SK-N-SH treated with all-trans-retinoic acid at 6 μM for 48 hours (cell line): ENCODE data around the gene TCERG1L.

Experiments used
- BACH2 ChIP-seq: fragments of 250-450 bp; sonication (Bioruptor Pico); IDR thresholded peaks from 2 replicates; pipeline ENCODE4 v1.9.0; 2021; ENCODE audit warnings: mild to moderate bottlenecking, borderline replicate concordance
- OSR1 ChIP-seq: fragments of 250-450 bp; sonication (Bioruptor Pico); IDR thresholded peaks from 2 replicates; pipeline ENCODE4 v1.8.0; 2022; ENCODE audit warnings: moderate library complexity, mild to moderate bottlenecking, inconsistent platforms
- PATZ1 ChIP-seq: fragments of 250-450 bp; sonication (Bioruptor Pico); IDR thresholded peaks from 2 replicates; pipeline ENCODE4 v1.8.0; 2020; ENCODE audit warnings: mild to moderate bottlenecking, moderate library complexity, borderline replicate concordance
- RARB ChIP-seq: fragments of 250-450 bp; sonication (Bioruptor Pico); IDR thresholded peaks from 2 replicates; pipeline ENCODE4 v1.8.0; 2021; ENCODE audit warnings: mild to moderate bottlenecking, moderate library complexity
- SNAI2 ChIP-seq: fragments of 250-450 bp; sonication (Bioruptor Pico); IDR thresholded peaks from 2 replicates; pipeline ENCODE4 v1.5.0; 2020; ENCODE audit warnings: mild to moderate bottlenecking, moderate library complexity
- TOX ChIP-seq: fragments of 250-450 bp; sonication (Bioruptor Pico); IDR thresholded peaks from 2 replicates; pipeline ENCODE4 v1.8.0; 2021; ENCODE audit warnings: mild to moderate bottlenecking, moderate library complexity, borderline replicate concordance
- TSHZ2 ChIP-seq: fragments of 250-450 bp; sonication (Bioruptor Pico); IDR thresholded peaks from 2 replicates; pipeline ENCODE4 v1.5.0; 2020; ENCODE audit warnings: mild to moderate bottlenecking, moderate library complexity
- ZFP3 ChIP-seq: fragments of 250-450 bp; sonication (Bioruptor Pico); IDR thresholded peaks from 2 replicates; pipeline ENCODE4 v1.5.0; 2020; ENCODE audit warnings: mild to moderate bottlenecking, moderate library complexity
- ZFP30 ChIP-seq: fragments of 450-650 bp; formaldehyde crosslinking; IDR thresholded peaks from 2 replicates; pipeline ENCODE4 v1.5.0; 2022; ENCODE audit warnings: mild to moderate bottlenecking, moderate library complexity
- ZNF565 ChIP-seq: fragments of 450-650 bp; formaldehyde crosslinking; conservative IDR thresholded peaks from 2 replicates; pipeline ENCODE4 v1.5.0; 2020; ENCODE audit warnings: low read depth, mild to moderate bottlenecking, moderate library complexity
- ZNF70 ChIP-seq: fragments of 450-650 bp; formaldehyde crosslinking; IDR thresholded peaks from 2 replicates; pipeline ENCODE4 v1.5.0; 2020; ENCODE audit warnings: mild to moderate bottlenecking, moderate library complexity

- no peak for TF ChIP-seq PATZ1 (CRISPR knock-in tag)
- no peak for TF ChIP-seq RARB (CRISPR knock-in tag)
- no peak for TF ChIP-seq TSHZ2 (CRISPR knock-in tag)
- TF ChIP-seq SNAI2 (CRISPR knock-in tag): no peak
- TF ChIP-seq ZFP3: no peak
- TF ChIP-seq ZFP30 (CRISPR knock-in tag): no peak
- TF ChIP-seq TOX (CRISPR knock-in tag): no peak
- TF ChIP-seq ZNF565: no peak
- TF ChIP-seq OSR1 (CRISPR knock-in tag): no peak
- TF ChIP-seq ZNF70: no peak
- TF ChIP-seq BACH2 (CRISPR knock-in tag): no peak
Observed at GRCh38 chr10:131128731-131129130, 182.8 kb downstream of the TCERG1L start.
